Esophagus muscularis mucosa (tissue), 4 donors: Measurements from ENCODE around the gene DUS1L.

ENCODE experiments used
- CTCF ChIP-seq, 3 experiments: fragments of 200-600 bp in 2 of 3; fragments of 450-650 bp in 1 of 3; sonication (generic) in 2 of 3; IDR thresholded peaks; one replicate each; pipeline ENCODE4 v1.5.1; 2017 to 2019; ENCODE audit warnings: antibody characterized with exemption in 3 of 3, mild to moderate bottlenecking in 2 of 3, moderate library complexity in 1 of 3
- EP300 ChIP-seq: sonication (generic); formaldehyde crosslinking; IDR thresholded peaks from one replicate; pipeline ENCODE4 v1.6.1; 2017; ENCODE audit warnings: antibody characterized with exemption
- POLR2A ChIP-seq: fragments of 450-650 bp; IDR thresholded peaks from one replicate; pipeline ENCODE4 v1.6.1; 2017; ENCODE audit warnings: antibody characterized with exemption, moderate library complexity, mild to moderate bottlenecking, low read depth
- POLR2AphosphoS5 ChIP-seq, 2 donors: sonication (generic); formaldehyde crosslinking; IDR thresholded peaks; one replicate each; pipeline ENCODE4 v1.6.1; 2017; ENCODE audit warnings: antibody characterized with exemption in 2 of 2

- TF ChIP-seq CTCF (IDR thresholded peaks at IDR 0.05): no peak
- no peak for TF ChIP-seq EP300
- no peak for TF ChIP-seq POLR2A
- no peak for TF ChIP-seq POLR2AphosphoS5 (IDR thresholded peaks at IDR 0.05)
Observed at GRCh38 chr17:82062076-82062983, 3.3 kb downstream of the DUS1L start.
